ENCODE measurements around the gene SYT8.

GRCh38 chr11:1834062-1834610 lies 654 bp upstream of the SYT8 start:
- TF ChIP-seq CTCF (IDR thresholded peaks at IDR 0.05; ENCODE audit: poor library complexity, severe bottlenecking) (no peak), POLR2AphosphoS5 (IDR thresholded peaks at IDR 0.05) (no peak), SMC3 (conservative IDR thresholded peaks at IDR 0.05; ENCODE audit: poor library complexity) (no peak), EZH2 (IDR thresholded peaks at IDR 0.05; ENCODE audit: borderline replicate concordance, insufficient read depth, low read length, poor library complexity, severe bottlenecking) (no peak), TAF1 (IDR thresholded peaks at IDR 0.05; ENCODE audit: low read depth) (no peak), EP300 (conservative IDR thresholded peaks at IDR 0.05; ENCODE audit: poor library complexity, severe bottlenecking) (no peak), RAD21 (conservative IDR thresholded peaks at IDR 0.05) (no peak), MXI1 (conservative IDR thresholded peaks at IDR 0.05; ENCODE audit: poor library complexity, severe bottlenecking) (no peak)
- TF ChIP-seq, protein P1, sequence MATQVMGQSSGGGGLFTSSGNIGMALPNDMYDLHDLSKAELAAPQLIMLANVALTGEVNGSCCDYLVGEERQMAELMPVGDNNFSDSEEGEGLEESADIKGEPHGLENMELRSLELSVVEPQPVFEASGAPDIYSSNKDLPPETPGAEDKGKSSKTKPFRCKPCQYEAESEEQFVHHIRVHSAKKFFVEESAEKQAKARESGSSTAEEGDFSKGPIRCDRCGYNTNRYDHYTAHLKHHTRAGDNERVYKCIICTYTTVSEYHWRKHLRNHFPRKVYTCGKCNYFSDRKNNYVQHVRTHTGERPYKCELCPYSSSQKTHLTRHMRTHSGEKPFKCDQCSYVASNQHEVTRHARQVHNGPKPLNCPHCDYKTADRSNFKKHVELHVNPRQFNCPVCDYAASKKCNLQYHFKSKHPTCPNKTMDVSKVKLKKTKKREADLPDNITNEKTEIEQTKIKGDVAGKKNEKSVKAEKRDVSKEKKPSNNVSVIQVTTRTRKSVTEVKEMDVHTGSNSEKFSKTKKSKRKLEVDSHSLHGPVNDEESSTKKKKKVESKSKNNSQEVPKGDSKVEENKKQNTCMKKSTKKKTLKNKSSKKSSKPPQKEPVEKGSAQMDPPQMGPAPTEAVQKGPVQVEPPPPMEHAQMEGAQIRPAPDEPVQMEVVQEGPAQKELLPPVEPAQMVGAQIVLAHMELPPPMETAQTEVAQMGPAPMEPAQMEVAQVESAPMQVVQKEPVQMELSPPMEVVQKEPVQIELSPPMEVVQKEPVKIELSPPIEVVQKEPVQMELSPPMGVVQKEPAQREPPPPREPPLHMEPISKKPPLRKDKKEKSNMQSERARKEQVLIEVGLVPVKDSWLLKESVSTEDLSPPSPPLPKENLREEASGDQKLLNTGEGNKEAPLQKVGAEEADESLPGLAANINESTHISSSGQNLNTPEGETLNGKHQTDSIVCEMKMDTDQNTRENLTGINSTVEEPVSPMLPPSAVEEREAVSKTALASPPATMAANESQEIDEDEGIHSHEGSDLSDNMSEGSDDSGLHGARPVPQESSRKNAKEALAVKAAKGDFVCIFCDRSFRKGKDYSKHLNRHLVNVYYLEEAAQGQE (IDR thresholded peaks at IDR 0.05; ENCODE audit: borderline replicate concordance): no peak

Measured in neural cell (in vitro differentiated cells).